A549 (cell line): ENCODE measurements around the gene GGCX. TPM values are rescaled to one million over a fixed set of nuclear protein-coding genes. Genes with fewer than 3 reads are reported as not detected.

ENCODE experiments used
- ATAC-seq, 2 experiments: fragments of 200-7000 bp in 1 of 2; fragments of >200 bp in 1 of 2; cut with Nextera tagmentation in 1 of 2; cut with Tn5 transposase in 1 of 2; 3 replicates each; pipeline versions ENCODE4 v1.8.0 to v1.9.1; 2018 to 2020; ENCODE audit warnings: mild to moderate bottlenecking in 1 of 2, moderate library complexity in 1 of 2
- CTCF ChIA-PET: fragments of 300-600 bp; sonication (Branson Sonifier 250); formaldehyde crosslinking; extraction: SDS; loops from one replicate; lab custom pipeline; 2021; ENCODE audit warnings: antibody characterized with exemption, inconsistent platforms; lab: Yijun Ruan, JAX
- POLR2A ChIA-PET: fragments of 350-600 bp; formaldehyde crosslinking; extraction: SDS; loops from one replicate; lab custom pipeline; 2021; ENCODE audit warnings: antibody characterized with exemption, inconsistent platforms; lab: Yijun Ruan, JAX
- DNase-seq, 2 experiments: peaks; one replicate each; pipeline versions ENCODE4 v3.0.0 to v3.0.0-alpha.2; 2011 to 2016; ENCODE audit warnings: low read depth in 1 of 2, low spot score in 1 of 2
- FAIRE-seq: peaks from 2 replicates; lab custom pipeline; 2011; peaks lifted over from hg19 to GRCh38; lab: Jason Lieb, UNC
- H3K27ac ChIP-seq, 2 experiments: fragments of >200 bp; sonication (Bioruptor Twin); formaldehyde crosslinking; 3 replicates each; pipeline ENCODE4 v1.5.1; 2016 to 2017
- H3K4me1 ChIP-seq: fragments of >200 bp; sonication (Bioruptor Twin); formaldehyde crosslinking; 3 replicates; pipeline ENCODE4 v1.6.1; 2016
- H3K4me2 ChIP-seq: fragments of >200 bp; sonication (Bioruptor Twin); formaldehyde crosslinking; 3 replicates; pipeline ENCODE4 v1.6.1; 2016
- H3K4me3 ChIP-seq: fragments of >200 bp; sonication (Bioruptor Twin); formaldehyde crosslinking; 3 replicates; pipeline ENCODE4 v1.5.1; 2016
- H3K9me3 ChIP-seq: fragments of >200 bp; sonication (Bioruptor Twin); formaldehyde crosslinking; 3 replicates; pipeline ENCODE4 v1.6.1; 2016
- BHLHE40 ChIP-seq: IDR thresholded peaks from 2 replicates; pipeline ENCODE4 v1.6.1; 2012; ENCODE audit warnings: low read depth, low read length, inconsistent platforms
- CEBPB ChIP-seq, 2 experiments: fragments of >200 bp in 1 of 2; sonication (Bioruptor Twin) in 1 of 2; formaldehyde crosslinking in 1 of 2; IDR thresholded peaks; 2 replicates each; pipeline ENCODE4 v1.6.1; 2012 to 2016
- CHD4 ChIP-seq: fragments of 200-600 bp; sonication (generic); IDR thresholded peaks from 2 replicates; pipeline ENCODE4 v1.6.1; 2016; ENCODE audit warnings: antibody characterized with exemption, mild to moderate bottlenecking, borderline replicate concordance
- CTCF ChIP-seq: fragments of >200 bp; sonication (Bioruptor Twin); formaldehyde crosslinking; IDR thresholded peaks from 3 replicates; pipeline ENCODE4 v1.5.1; 2016
- EHMT2 ChIP-seq: fragments of 200-600 bp; sonication (generic); IDR thresholded peaks from 2 replicates; pipeline ENCODE4 v1.6.1; 2016; ENCODE audit warnings: antibody characterized with exemption, low read depth, mild to moderate bottlenecking, moderate library complexity
- ELK1 ChIP-seq: fragments of 150-350 bp; IDR thresholded peaks from 2 replicates; pipeline ENCODE4 v1.6.1; 2014; ENCODE audit warnings: low read depth, mild to moderate bottlenecking, low read length
- FOSL2 ChIP-seq, 2 experiments: fragments of 450-650 bp in 1 of 2; fragments of >200 bp in 1 of 2; sonication (Bioruptor Twin) in 1 of 2; formaldehyde crosslinking; IDR thresholded peaks; 2 replicates each; pipeline versions ENCODE4 v1.5.0 to v1.6.1; 2016 to 2020; ENCODE audit warnings: mild to moderate bottlenecking in 1 of 2, moderate library complexity in 1 of 2
- HMGXB4 ChIP-seq: fragments of 250-450 bp; sonication (Bioruptor Pico); IDR thresholded peaks from 2 replicates; pipeline ENCODE4 v1.5.0; 2021; ENCODE audit warnings: mild to moderate bottlenecking, moderate library complexity, borderline replicate concordance
- HOXA7 ChIP-seq: fragments of 250-450 bp; sonication (Bioruptor Pico); IDR thresholded peaks from 2 replicates; pipeline ENCODE4 v1.5.0; 2020; ENCODE audit warnings: mild to moderate bottlenecking, moderate library complexity
- KDM1A ChIP-seq: fragments of 200-600 bp; sonication (generic); IDR thresholded peaks from 2 replicates; pipeline ENCODE4 v1.6.1; 2016; ENCODE audit warnings: low read depth, mild to moderate bottlenecking
- NR3C1 ChIP-seq: fragments of >200 bp; sonication (Bioruptor Twin); formaldehyde crosslinking; IDR thresholded peaks from 3 replicates; pipeline ENCODE4 v1.6.1; 2017
- PHF8 ChIP-seq: fragments of 200-600 bp; sonication (generic); IDR thresholded peaks from 2 replicates; pipeline ENCODE4 v1.6.1; 2016; ENCODE audit warnings: low read depth, mild to moderate bottlenecking, antibody characterized with exemption, moderate library complexity, borderline replicate concordance
- RCOR1 ChIP-seq: fragments of 150-350 bp; IDR thresholded peaks from 2 replicates; pipeline ENCODE4 v1.6.1; 2014; ENCODE audit warnings: antibody characterized with exemption, low read length, low read depth
- SMC3 ChIP-seq: fragments of >200 bp; sonication (Bioruptor Twin); formaldehyde crosslinking; IDR thresholded peaks from 3 replicates; pipeline ENCODE4 v1.6.1; 2018; ENCODE audit warnings: inconsistent platforms
- ZFP36 ChIP-seq: fragments of 450-650 bp; IDR thresholded peaks from 2 replicates; pipeline ENCODE4 v1.6.1; 2014; ENCODE audit warnings: borderline replicate concordance; ENCODE audit not compliant: partially characterized antibody
- ZNF302 ChIP-seq: fragments of 250-450 bp; sonication (Bioruptor Pico); IDR thresholded peaks from 2 replicates; pipeline ENCODE4 v1.9.0; 2021; ENCODE audit warnings: inconsistent platforms, mild to moderate bottlenecking, moderate library complexity
- whole genome bisulfite sequencing: methylation state at CpG from one replicate; pipeline ENCODE4 v1.1.6; 2017; ENCODE audit errors: missing lambda C conversion rate; 5-methylcytosine and 5-hydroxymethylcytosine counted together
- polyA plus RNA-seq, 4 experiments: library from polyadenylated mRNA; depleted of rRNA in 3 of 4; stranded (reverse); fragments of >200 nt; fragmentation: RNase III in 1 of 4; extraction: RNeasy Plus Mini Kit Qiagen cat#74134 plus additional on column Dnase treatment in 1 of 4; gene quantifications; 2 replicates in 3 of 4; 3 replicates in 1 of 4; pipeline ENCODE4 v1.2.3, GENCODE V29; 2011 to 2017

The GGCX gene
- polyA plus RNA-seq, 2 of the 4 experiments (the other 2 are of a cell fraction) = 39.0 to 55.1 TPM

DNA sequence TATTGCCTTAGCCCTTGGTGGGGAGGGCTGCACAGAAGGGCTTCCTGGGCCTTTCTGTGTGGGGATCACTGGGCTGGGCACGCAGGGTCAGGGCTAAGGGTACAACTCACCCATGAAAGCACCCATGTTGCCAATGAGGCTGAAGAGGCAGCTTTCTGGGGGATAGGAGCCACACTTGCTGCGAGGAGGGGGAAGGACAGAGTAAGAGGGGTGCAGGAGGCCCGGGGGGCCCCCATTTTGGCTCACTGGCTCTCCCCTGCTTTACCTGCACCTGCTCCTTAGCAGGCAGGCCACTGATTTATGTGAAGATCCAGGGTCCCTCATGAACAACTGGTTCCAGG, 38.9 kb upstream of the GGCX start:
- no peaks in the 10 kb centered on the region for H3K9me3 ChIP-seq
- TF ChIP-seq FOSL2 (IDR thresholded peaks at IDR 0.05) = no peak
- TF ChIP-seq FOSL2 (CRISPR knock-in tag; IDR thresholded peaks at IDR 0.05) = no peak
- no peak for TF ChIP-seq CEBPB (IDR thresholded peaks at IDR 0.05)
- no peak for TF ChIP-seq ZNF302 (CRISPR knock-in tag)
- TF ChIP-seq KDM1A = no peak
- TF ChIP-seq PHF8 = no peak
- TF ChIP-seq ELK1 = no peak
- no peak for TF ChIP-seq SMC3
- TF ChIP-seq BHLHE40 = no peak
- TF ChIP-seq ZFP36 = no peak
- no peak for TF ChIP-seq EHMT2
- no peak for TF ChIP-seq CHD4
- H3K4me3 ChIP-seq = no peak overlapping the region
- H3K4me2 ChIP-seq = no peak overlapping the region
- peaks cover 22% of the 10 kb centered on the region for H3K4me1 ChIP-seq
- ChIA-PET CTCF (interaction anchor here (0.5 to 1.8 kb wide), 6 partner anchors 13 to 179 kb away, joined by 3 to 12 read pairs (median 4); no protein-coding TSS in a partner anchor), POLR2A (interaction anchor here (0.6 kb wide), 1 partner anchor 9 kb away, joined by 3 read pairs; no protein-coding TSS in a partner anchor)
- ATAC-seq = no peak
- FAIRE-seq = no peak
- DNase-seq = no peak
- WGBS = 63% methylated on average over 3 of the region's 3 CpGs
- no peak overlapping the region for H3K27ac ChIP-seq

DNA sequence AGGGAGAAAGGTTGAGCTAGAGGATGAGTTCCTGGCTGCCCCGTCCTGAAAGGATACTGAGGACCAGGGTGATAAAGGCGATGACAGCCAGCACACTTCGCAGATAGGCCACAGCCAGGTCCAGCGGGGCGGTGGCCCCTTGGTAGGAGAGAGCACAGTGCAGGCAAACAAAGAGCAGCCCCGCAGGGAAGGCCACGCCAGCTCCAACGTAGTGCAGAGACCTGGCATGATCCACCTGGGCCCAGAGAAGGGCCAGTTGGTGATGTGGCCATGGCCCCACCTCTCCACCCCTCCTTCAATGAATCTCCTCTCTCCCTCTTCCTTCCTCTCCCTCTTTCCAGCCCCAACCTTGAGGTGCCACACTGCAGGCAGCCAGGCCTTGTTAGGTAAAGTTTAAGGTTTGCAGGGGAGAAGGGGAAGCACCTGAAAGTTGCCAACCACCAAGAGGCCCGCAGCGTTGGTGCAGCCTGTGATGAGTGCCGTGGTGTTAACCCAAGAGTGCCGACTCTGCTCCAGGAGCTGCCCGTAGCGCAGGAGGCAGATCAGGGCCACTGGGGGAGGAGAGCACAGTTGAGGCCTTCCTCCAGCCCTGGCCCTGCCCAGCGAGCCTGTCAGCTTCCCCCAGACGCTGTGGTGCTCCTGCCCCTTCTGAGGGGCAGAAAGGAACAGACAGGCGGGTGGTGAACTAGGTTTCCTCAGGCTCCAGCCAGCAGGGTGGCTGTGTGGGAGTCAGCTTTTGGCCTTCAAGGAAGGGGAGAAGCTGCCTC, 38.4 kb upstream of the GGCX start:
- ChIA-PET CTCF (interaction anchor here (0.5 to 1.8 kb wide), 6 partner anchors 13 to 179 kb away, joined by 3 to 12 read pairs (median 4); no protein-coding TSS in a partner anchor), POLR2A (no interaction called here)
- TF ChIP-seq CTCF (no peak), HOXA7 (CRISPR knock-in tag) (no peak), ELK1 (no peak), PHF8 (no peak), RCOR1 (no peak), NR3C1 (no peak), HMGXB4 (no peak)
- Histone ChIP-seq H3K4me1 (peaks cover 21% of the 10 kb centered on the region), H3K4me2 (no peak overlapping the region), H3K9me3 (no peaks in the 10 kb centered on the region), H3K27ac (no peak overlapping the region), H3K4me3 (no peak overlapping the region)
- FAIRE-seq (no peak), ATAC-seq (no peak), DNase-seq (no peak)
- 83% methylated on average over 17 of the region's 17 CpGs for WGBS
